GM12872 (cell line): ENCODE data around the gene GOSR1.
A peak's percentile ranks its signal among the peaks of the same experiment; 100 is the strongest.

Source experiments
- TF ChIP-seq, protein P1 (sequence below): IDR thresholded peaks from 3 replicates; pipeline ENCODE4 v1.5.1; 2011; ENCODE audit warnings: low read depth, mild to moderate bottlenecking, low read length, moderate library complexity; ENCODE audit not compliant: insufficient read depth

The GOSR1 gene

DNA sequence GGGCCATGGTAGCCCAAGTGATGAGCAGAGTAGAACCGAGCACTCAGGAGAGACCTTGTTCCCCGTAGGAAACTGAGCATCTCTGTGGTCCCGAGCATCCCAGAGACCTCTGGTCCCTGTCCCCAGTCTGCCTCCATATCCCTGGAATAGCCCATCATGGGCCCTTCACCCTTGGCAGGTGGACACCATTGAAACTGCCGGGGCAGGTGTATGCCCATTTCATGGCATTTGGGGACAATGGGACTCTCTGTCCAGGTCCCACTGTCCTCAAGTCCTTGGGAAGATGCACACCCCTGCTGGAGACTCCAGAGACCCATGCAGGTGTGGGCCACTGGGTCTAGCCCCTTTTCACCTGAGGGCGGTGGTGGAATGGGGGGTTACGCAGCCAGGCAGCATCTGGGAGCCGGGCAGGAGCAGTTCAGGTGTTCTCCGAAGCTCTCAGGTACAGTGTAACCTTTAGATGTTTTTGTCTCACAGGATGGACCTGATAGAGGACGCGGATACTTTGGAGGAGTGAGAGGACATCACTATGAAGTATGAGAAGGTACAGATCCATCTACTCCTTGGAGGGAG lies 75.9 kb downstream of the GOSR1 start:
- TF ChIP-seq, protein P1, sequence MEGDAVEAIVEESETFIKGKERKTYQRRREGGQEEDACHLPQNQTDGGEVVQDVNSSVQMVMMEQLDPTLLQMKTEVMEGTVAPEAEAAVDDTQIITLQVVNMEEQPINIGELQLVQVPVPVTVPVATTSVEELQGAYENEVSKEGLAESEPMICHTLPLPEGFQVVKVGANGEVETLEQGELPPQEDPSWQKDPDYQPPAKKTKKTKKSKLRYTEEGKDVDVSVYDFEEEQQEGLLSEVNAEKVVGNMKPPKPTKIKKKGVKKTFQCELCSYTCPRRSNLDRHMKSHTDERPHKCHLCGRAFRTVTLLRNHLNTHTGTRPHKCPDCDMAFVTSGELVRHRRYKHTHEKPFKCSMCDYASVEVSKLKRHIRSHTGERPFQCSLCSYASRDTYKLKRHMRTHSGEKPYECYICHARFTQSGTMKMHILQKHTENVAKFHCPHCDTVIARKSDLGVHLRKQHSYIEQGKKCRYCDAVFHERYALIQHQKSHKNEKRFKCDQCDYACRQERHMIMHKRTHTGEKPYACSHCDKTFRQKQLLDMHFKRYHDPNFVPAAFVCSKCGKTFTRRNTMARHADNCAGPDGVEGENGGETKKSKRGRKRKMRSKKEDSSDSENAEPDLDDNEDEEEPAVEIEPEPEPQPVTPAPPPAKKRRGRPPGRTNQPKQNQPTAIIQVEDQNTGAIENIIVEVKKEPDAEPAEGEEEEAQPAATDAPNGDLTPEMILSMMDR: no peak

DNA sequence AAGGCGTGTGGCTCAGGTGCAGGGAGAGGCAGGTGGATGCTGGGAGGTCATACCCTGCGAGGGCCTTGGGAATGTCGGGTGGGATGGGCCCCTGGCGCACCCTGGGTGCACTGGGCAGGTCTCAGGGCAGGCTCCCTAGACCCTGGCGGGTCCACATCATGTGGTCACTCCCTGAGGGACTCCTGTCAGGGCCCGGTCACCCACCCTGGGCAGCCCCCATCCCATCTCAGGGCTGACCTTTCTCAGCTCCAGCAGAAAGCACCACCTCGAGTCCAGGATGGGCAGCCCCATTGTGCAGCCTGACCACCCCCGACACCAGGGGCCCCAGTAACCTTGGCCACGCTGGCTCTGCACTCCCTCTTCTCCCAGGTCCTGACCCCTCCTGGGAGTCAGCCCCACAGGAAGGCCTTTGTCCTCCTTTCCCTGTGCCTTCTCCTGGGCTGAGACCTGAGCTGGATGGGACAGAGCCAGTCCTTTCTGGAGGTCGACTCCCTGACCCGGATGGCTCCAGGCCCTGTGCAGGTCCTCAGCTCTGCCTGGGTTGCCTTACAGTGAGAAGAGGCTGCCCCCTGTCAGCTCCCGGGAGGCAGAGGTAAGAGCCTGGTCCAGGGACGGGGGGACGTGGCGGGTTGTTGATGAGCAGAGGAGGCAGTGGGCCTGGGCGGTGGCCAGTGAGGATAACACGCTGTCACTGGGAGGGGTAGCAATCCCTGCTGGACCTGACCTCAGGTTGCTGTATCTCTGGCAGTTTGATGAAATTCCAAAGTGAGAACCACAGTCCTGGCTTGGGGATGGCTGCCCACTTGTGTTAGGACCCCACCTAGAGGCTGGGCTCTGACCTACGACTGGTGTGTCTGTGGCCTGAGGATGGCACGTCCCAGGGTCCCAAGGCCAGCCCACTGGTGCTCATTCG lies 77.9 kb downstream of the GOSR1 start:
- TF ChIP-seq, protein P1: peak; percentile 49

DNA sequence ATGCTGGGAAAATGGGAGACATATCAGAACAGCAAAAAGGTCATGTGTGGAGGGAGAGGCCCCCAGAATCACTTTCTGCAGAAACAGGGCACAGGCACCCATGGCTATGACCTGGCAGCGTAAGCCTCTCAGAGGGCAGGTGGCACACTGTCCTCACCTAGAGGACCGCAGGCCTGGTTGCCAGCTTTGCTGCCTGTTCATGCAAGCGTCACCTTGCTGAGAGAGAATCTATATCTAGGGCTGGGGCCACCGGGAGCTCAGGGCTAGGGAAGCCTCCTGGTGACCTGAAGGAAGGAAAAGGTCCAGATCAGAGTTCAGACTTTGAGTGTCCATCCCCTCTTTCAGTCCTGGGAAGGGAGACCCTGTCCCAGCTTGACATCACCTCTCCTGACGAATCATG lies 78.7 kb downstream of the GOSR1 start:
- TF ChIP-seq, protein P1: no peak

DNA sequence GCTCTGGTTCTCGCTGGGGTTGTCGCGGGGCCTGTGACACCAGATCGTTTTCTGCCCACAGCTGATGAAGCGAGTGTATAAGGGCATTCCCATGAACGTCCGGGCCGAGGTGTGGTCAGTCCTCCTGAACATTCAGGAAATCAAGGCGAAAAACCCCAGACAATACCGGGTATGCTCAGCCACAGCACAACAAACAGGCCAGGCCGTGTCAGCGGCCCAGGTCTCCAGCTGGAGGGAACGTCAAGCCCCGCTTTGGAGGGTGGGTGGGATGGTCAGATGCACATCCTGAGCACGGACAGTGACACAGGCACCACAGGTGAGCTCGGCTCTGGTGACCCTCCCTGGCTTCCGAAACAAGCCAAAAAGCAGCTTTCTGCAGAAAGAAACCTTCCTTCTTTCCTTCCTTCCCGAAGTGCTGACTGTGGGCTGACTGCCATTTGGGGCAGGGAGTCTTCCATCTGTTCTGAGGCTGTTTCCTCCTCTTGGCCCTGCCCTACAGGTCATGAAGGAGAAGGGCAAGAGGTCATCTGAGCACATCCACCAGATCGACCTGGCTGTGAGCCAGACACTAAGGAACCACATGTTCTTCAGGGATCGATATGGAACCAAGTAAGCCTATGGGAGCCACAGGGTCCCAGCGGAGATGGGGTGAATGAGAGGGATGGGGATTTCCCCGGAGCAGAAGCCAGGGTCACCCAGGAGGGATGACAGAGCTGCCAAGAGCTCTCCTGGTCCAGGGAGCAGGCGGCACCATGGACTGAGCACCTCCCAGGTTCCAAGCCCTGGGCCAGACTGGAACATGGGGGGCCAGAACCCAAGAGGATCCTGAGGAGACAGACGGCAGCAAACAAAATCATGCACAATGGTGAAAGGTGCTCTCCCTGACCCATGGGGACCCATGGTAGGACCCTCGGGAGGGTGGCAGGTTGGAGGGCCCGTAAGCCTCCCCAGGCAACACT lies 79.4 kb downstream of the GOSR1 start:
- TF ChIP-seq, protein P1: no peak

DNA sequence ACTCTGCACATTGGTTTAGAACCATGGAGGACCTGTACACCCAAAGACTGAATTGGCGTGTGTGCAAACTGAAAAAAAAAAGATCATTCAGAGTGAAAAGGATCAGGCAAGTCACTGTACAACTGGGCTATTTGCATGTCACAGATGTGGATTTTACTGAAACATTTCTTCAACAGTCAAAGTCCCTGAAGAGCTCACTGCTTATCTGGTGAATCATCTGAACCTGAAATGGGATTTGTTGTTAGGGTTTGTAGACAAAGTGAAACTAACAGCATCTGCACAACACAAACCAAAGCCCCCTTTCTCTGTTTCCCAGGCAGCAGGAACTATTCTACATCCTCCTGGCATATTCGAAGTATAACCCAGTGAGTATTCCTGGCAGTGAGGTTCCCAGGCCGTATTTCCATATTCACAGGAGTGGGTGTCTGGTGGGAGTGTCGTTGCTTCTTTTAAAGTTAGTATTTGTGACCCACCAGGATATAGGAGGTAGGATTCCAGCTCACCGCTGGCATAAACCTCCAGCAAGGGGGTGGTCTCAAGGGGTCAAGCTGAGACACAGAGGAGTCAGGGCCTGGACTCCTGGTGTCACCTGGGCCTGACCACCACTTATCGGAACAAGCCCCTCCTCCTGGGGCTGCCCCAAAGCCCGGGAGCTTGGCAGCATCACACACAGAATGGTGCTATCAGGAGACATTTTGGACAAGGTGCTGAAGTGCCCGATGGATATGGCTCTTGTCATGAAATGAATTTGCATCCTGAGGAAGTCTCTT lies 80.9 kb downstream of the GOSR1 start:
- TF ChIP-seq, protein P1: no peak

DNA sequence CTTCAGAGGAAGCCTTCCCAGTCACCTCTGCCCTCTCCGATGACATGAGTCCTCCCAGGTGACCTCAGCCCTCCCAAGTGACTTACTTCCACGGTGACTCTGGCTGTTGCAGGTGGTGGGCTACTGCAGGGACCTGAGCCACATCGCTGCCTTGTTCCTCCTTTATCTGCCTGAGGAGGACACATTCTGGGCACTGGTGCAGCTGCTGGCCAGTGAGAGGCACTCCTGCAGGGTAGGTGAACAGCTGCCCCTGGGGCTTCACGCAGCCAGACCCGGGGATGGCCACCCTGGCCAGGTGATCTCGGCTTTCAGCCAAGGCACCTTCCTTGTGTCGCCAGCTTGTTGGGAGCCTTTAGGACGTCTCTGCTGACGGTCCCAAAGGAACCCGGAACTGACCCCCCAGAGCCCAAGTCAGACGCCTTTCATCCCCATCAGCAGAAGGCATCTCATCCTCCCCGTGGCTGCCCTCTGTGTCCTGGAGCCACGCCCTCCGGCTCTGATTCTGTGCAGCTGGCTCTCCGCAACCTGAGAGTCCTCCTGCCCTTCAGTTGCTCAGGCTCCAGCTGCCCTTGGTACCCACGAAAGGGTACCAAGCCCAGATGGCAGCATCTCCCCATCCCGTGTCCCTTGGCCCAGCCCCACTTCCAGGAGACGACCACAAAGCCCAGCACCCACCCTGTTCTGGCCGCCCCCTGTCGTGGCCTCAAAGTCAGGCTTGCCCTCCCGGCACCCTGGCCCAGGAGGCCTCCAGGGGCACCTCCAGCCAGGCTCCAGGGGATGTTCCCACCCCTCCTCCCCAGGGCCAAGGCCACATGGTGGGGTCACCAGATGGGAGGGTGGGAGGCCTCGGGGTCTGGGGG lies 81.7 kb downstream of the GOSR1 start:
- TF ChIP-seq, protein P1: no peak
